MCF 10A (cell line): Measurements from ENCODE around the gene FARSB. TPM values are rescaled to one million over a fixed set of nuclear protein-coding genes. Genes with fewer than 3 reads are reported as not detected.

Experiments used
- BruUV-seq: library from RNA; stranded (reverse); fragments of 400-500 nt; replicated peaks from 2 replicates; lab custom pipeline; 2021; lab: Mats Ljungman, UMichigan
- CTCF ChIA-PET: fragments of 300-600 bp; sonication (Branson Sonifier 250); formaldehyde crosslinking; extraction: SDS; loops from one replicate; lab custom pipeline; 2021; ENCODE audit warnings: antibody characterized with exemption, inconsistent platforms; lab: Yijun Ruan, JAX
- POLR2A ChIA-PET: fragments of 300-600, 350-650 bp; sonication (Branson Sonifier 250); formaldehyde crosslinking; extraction: SDS; loops from one replicate; lab custom pipeline; 2020; ENCODE audit warnings: antibody characterized with exemption, inconsistent platforms; lab: Yijun Ruan, JAX
- DNase-seq: peaks from one replicate; pipeline ENCODE4 v3.0.0-alpha.2; 2018; ENCODE audit not compliant: unreplicated experiment
- H3K27ac Mint-ChIP-seq: one replicate; pipeline ENCODE4 v1.8.0; 2022; ENCODE audit warnings: mild to moderate bottlenecking, low read depth, mixed read lengths; ENCODE audit not compliant: unreplicated experiment
- H3K27me3 Mint-ChIP-seq: one replicate; pipeline ENCODE4 v1.8.0; 2022; ENCODE audit warnings: mixed read lengths; ENCODE audit not compliant: insufficient read depth, unreplicated experiment
- H3K36me3 Mint-ChIP-seq: one replicate; pipeline ENCODE4 v1.8.0; 2022; ENCODE audit warnings: mild to moderate bottlenecking, moderate library complexity, mixed read lengths; ENCODE audit not compliant: insufficient read depth, unreplicated experiment
- H3K4me1 Mint-ChIP-seq: one replicate; pipeline ENCODE4 v1.8.0; 2022; ENCODE audit warnings: mixed read lengths; ENCODE audit not compliant: insufficient read depth, unreplicated experiment
- H3K4me3 Mint-ChIP-seq: one replicate; pipeline ENCODE4 v1.8.0; 2022; ENCODE audit warnings: mild to moderate bottlenecking, moderate library complexity, mixed read lengths; ENCODE audit not compliant: unreplicated experiment
- H3K9me3 Mint-ChIP-seq: one replicate; pipeline ENCODE4 v1.8.0; 2022; ENCODE audit warnings: mixed read lengths; ENCODE audit not compliant: unreplicated experiment
- intact Hi-C: fragments of 100-400 bp; cut with micrococcal nuclease; formaldehyde crosslinking; loops from 2 replicates; pipeline ENCODE4 v1.14.1; 2022
- total RNA-seq: library from RNA; stranded (reverse); gene quantifications from 2 replicates; pipeline ENCODE4 v1.2.3, GENCODE V29; 2022
- TF ChIP-seq, protein P1 (sequence below): fragments of 200-600 bp; IDR thresholded peaks from one replicate; pipeline ENCODE4 v1.8.0; 2022; ENCODE audit warnings: antibody characterized with exemption, mild to moderate bottlenecking; ENCODE audit not compliant: unreplicated experiment

Gene FARSB
- total RNA-seq, 1 experiment from 2014 or later = 70.3 TPM

DNA sequence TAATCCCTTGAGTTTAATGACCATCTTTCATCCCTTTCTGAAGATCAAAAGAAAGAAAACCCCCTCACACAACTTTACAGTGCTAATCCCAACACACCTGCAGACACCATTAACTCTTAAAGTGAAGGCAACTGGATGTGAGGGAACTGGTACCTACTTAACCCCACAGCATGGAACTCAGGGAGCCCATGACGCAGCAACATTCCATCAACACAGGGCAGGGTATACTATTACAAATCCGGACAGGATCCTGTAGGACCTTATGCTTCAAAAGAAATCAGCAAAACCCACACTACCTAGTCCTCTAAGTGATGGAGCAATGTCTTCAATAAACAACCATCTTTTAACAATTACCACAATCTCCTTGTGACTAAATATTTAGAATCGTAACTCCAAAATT is 78.6 kb downstream of the FARSB start:
- H3K27ac Mint-ChIP-seq = peak overlapping the region; percentile 66
- H3K36me3 Mint-ChIP-seq = peaks cover 61% of the 10 kb centered on the region
- TF ChIP-seq, protein P1, sequence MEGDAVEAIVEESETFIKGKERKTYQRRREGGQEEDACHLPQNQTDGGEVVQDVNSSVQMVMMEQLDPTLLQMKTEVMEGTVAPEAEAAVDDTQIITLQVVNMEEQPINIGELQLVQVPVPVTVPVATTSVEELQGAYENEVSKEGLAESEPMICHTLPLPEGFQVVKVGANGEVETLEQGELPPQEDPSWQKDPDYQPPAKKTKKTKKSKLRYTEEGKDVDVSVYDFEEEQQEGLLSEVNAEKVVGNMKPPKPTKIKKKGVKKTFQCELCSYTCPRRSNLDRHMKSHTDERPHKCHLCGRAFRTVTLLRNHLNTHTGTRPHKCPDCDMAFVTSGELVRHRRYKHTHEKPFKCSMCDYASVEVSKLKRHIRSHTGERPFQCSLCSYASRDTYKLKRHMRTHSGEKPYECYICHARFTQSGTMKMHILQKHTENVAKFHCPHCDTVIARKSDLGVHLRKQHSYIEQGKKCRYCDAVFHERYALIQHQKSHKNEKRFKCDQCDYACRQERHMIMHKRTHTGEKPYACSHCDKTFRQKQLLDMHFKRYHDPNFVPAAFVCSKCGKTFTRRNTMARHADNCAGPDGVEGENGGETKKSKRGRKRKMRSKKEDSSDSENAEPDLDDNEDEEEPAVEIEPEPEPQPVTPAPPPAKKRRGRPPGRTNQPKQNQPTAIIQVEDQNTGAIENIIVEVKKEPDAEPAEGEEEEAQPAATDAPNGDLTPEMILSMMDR = no peak
- POLR2A ChIA-PET = interaction anchor here (0.7 to 2.0 kb wide), 3 partner anchors 9 to 17 kb away, joined by 3 to 6 read pairs (median 6); no protein-coding TSS in a partner anchor
- CTCF ChIA-PET = no interaction called here
- H3K4me1 Mint-ChIP-seq = peaks cover 13% of the 10 kb centered on the region
- intact Hi-C loops = no loop called here
- no peak for DNase-seq
- no peak overlapping the region for H3K4me3 Mint-ChIP-seq
- H3K9me3 Mint-ChIP-seq = no peaks in the 10 kb centered on the region
- BruUV-seq = no TSS peak
- H3K27me3 Mint-ChIP-seq = no peaks in the 10 kb centered on the region

DNA sequence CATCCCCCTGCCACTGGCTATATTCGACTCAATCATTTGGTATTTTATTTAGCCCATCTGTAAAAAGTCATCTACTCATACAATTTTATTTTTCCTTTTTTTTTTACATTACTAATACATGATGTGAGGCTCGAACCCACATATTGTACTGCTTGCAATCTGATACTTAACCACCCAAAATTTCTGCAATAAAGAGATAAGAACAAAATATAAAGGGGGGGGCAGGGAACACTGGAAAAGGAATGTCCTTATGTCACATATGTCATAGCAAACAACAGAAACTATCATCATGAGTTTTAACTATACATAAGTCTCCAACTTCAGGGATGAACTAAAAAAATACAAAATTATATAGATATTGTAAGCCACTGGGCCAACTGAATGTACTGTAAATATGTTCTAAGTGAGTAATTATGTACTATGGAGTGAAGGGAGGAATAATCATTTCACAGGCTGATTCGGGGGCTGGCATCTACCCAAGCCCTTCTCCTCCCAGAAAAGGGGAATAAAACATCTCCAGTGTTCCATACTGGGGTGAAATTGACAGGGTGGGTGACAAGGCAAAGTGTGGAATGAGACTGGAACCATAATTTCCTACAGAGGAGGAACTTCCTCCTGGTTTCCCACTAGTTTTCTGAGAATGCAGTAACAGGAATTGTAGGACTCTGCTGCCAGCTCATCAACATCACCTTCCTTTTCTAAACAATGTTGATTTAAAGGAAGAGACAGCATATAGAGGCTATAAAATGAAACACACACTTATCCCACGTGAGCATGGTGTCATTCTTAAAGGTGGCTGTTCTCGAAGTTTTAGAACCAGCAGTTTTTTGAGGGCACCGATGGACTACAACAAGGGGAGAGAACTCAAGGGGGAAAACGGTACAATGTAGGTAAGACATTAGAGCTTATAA is 79.5 kb downstream of the FARSB start:
- intact Hi-C loops = no loop called here

DNA sequence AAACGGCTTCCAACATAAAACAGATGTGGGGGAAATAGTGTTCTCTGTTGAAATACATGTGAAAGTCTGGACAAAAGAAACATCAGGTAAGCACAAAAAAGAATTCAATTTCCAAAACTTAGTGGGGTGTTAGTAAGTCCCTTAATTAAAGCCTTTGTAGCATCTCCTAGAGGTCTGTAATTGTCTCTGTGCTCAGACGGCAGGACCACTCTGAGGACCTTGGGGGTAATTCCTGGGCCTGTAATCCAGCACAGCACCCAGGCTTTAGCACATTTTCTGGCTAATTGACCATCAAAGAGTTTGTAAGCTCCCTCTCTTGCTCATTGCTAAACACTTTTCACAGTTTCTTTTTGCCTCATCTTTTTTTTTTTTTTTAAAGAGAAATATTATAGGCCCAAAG is 80.3 kb downstream of the FARSB start:
- POLR2A ChIA-PET = interaction anchor here (0.7 to 2.0 kb wide), 2 partner anchors 14 to 524 kb away, joined by 4 to 6 read pairs; no protein-coding TSS in a partner anchor
- Mint-ChIP-seq H3K9me3 (no peaks in the 10 kb centered on the region), H3K27me3 (no peaks in the 10 kb centered on the region), H3K4me1 (peaks cover 14% of the 10 kb centered on the region), H3K27ac (no peak overlapping the region), H3K4me3 (no peak overlapping the region), H3K36me3 (peaks cover 74% of the 10 kb centered on the region)
- intact Hi-C loops = no loop called here
- CTCF ChIA-PET = interaction anchor here (1.3 kb wide), 1 partner anchor 257 kb away, joined by 4 read pairs; no protein-coding TSS in a partner anchor
- no peak for DNase-seq
- no TSS peak for BruUV-seq
- TF ChIP-seq, protein P1 = no peak

More for the DNA sequence above, 79.5 kb downstream of the FARSB start:
- Mint-ChIP-seq H3K36me3 (peaks cover 70% of the 10 kb centered on the region), H3K9me3 (no peaks in the 10 kb centered on the region), H3K4me3 (no peak overlapping the region), H3K4me1 (peaks cover 14% of the 10 kb centered on the region), H3K27ac (peak overlapping the region; percentile 66), H3K27me3 (no peaks in the 10 kb centered on the region)
- CTCF ChIA-PET = interaction anchor here (1.3 kb wide), 1 partner anchor 258 kb away, joined by 4 read pairs; no protein-coding TSS in a partner anchor
- POLR2A ChIA-PET = interaction anchor here (0.7 to 2.0 kb wide), 4 partner anchors 9 to 525 kb away, joined by 3 to 6 read pairs (median 4); no protein-coding TSS in a partner anchor
- BruUV-seq = no TSS peak
- no peak for DNase-seq
- TF ChIP-seq, protein P1 = no peak

DNA sequence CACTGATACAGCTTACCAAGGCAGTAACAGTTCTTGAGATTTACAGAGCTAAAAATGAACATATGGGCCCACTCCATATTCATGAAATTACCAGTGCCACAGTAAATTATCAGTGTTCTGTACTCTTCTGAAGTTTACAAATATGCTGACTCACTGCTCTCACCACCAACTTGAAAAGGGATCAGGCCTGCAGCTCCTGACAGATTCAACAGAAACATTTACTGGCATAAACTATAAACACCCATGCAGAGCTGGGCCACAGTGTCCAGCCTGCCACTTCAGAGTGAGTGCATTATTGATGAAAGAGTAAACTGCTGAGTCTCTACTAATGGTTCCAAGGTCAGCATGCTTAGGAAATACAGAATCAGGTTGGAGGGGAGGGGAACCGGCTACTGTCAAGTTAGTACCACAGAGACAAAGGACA is 83.1 kb downstream of the FARSB start:
- ChIA-PET CTCF (interaction anchor here (1.1 to 1.2 kb wide), 2 partner anchors 247 to 547 kb away, joined by 3 to 6 read pairs; no protein-coding TSS in a partner anchor), POLR2A (interaction anchor here (0.9 to 1.5 kb wide), 4 partner anchors 11 to 255 kb away, joined by 3 to 5 read pairs (median 4); no protein-coding TSS in a partner anchor)
- no peaks in the 10 kb centered on the region for H3K9me3 Mint-ChIP-seq
- TF ChIP-seq, protein P1 = no peak
- peaks cover 79% of the 10 kb centered on the region for H3K36me3 Mint-ChIP-seq
- H3K27ac Mint-ChIP-seq = peak overlapping the region; percentile 59
- BruUV-seq = no TSS peak
- H3K4me1 Mint-ChIP-seq = peaks cover 23% of the 10 kb centered on the region
- intact Hi-C loops = no loop called here
- H3K27me3 Mint-ChIP-seq = no peaks in the 10 kb centered on the region
- H3K4me3 Mint-ChIP-seq = no peak overlapping the region
- DNase-seq = peak; percentile 29
